Activated naive CD8-positive, alpha-beta T cell treated with anti-CD3 and anti-CD28 coated beads, Interleukin-2, amount 10 ng/mL, durations not matched to agents 7 days and 5 days (primary cell): ENCODE measurements around the gene BLOC1S2. TPM values are rescaled to one million over a fixed set of nuclear protein-coding genes. Genes with fewer than 3 reads are reported as not detected.
A peak's percentile ranks its signal among the peaks of the same experiment; 100 is the strongest.

ENCODE experiments used
- ATAC-seq: fragments of 150-1000 bp; cut with Tn5 transposase; one replicate; pipeline ENCODE4 v1.10.0; 2021; ENCODE audit warnings: low read depth, moderate library complexity
- POLR2A ChIA-PET: fragments of 350-600 bp; sonication (Branson Sonifier 250); formaldehyde crosslinking; loops from one replicate; lab custom pipeline; 2021; ENCODE audit warnings: antibody characterized with exemption; lab: Charles Lee
- DNase-seq: peaks from one replicate; pipeline ENCODE4 v3.0.0; 2021
- H3K27ac Mint-ChIP-seq: one replicate; pipeline ENCODE4 v1.8.0; 2022; ENCODE audit warnings: mild to moderate bottlenecking, mixed read lengths
- H3K27me3 Mint-ChIP-seq: one replicate; pipeline ENCODE4 v1.8.0; 2022; ENCODE audit warnings: mild to moderate bottlenecking, moderate library complexity, mixed read lengths
- H3K36me3 Mint-ChIP-seq: one replicate; pipeline ENCODE4 v1.8.0; 2021; ENCODE audit warnings: mild to moderate bottlenecking, mixed read lengths
- H3K4me1 Mint-ChIP-seq: one replicate; pipeline ENCODE4 v1.8.0; 2021; ENCODE audit warnings: mixed read lengths
- H3K4me3 Mint-ChIP-seq: one replicate; pipeline ENCODE4 v1.8.0; 2022; ENCODE audit warnings: mild to moderate bottlenecking, moderate library complexity, mixed read lengths
- H3K9me3 Mint-ChIP-seq: one replicate; pipeline ENCODE4 v1.8.0; 2021; ENCODE audit warnings: mixed read lengths
- total RNA-seq, 2 experiments: library from RNA; stranded (reverse); gene quantifications; one replicate each; pipeline ENCODE4 v1.2.3, GENCODE V29; 2021

BLOC1S2 gene
- 10 to 100 TPM; 47.3 to 50.6 TPM for total RNA-seq

GRCh38 chr10:100286051-100287033 is at the start of gene BLOC1S2:
BLOC1S2 (minus strand) TSS chr10:100286680; CDS start chr10:100286659, 21 bp downstream.
- H3K36me3 Mint-ChIP-seq = peaks cover 9% of the 10 kb centered on the region
- H3K4me3 Mint-ChIP-seq = peak within 1 kb of the TSS; percentile 99
- H3K27me3 Mint-ChIP-seq = peaks cover 3% of the 10 kb centered on the region
- ATAC-seq (peak; percentile 91), DNase-seq (peak; percentile 96)
- no peaks in the 10 kb centered on the region for H3K9me3 Mint-ChIP-seq
- POLR2A ChIA-PET = interaction anchor here (0.6 to 1.5 kb wide), 7 partner anchors 17 to 232 kb away, joined by 3 to 6 read pairs (median 4); partner anchors contain the start of genes CWF19L1 and SCD
- H3K4me1 Mint-ChIP-seq = peaks cover 16% of the 10 kb centered on the region
- H3K27ac Mint-ChIP-seq = peak within 1 kb of the TSS; percentile 99

- Mint-ChIP-seq H3K27me3 (peaks cover 11% of the 10 kb centered on the region), H3K36me3 (no peaks in the 10 kb centered on the region), H3K4me3 (no peak overlapping the region), H3K9me3 (no peaks in the 10 kb centered on the region), H3K4me1 (peaks cover 16% of the 10 kb centered on the region), H3K27ac (no peak overlapping the region)
- no peak for ATAC-seq
- POLR2A ChIA-PET = no interaction called here
- no peak for DNase-seq
Observed at GRCh38 chr10:100334762-100335161, 48.3 kb upstream of the BLOC1S2 start.

GRCh38 chr10:100333661-100334440 is 47.4 kb upstream of the BLOC1S2 start:
- no peaks in the 10 kb centered on the region for H3K36me3 Mint-ChIP-seq
- ATAC-seq = no peak
- DNase-seq = no peak
- H3K27me3 Mint-ChIP-seq = peaks cover 14% of the 10 kb centered on the region
- POLR2A ChIA-PET = no interaction called here
- H3K27ac Mint-ChIP-seq = no peak overlapping the region
- no peaks in the 10 kb centered on the region for H3K9me3 Mint-ChIP-seq
- H3K4me1 Mint-ChIP-seq = peaks cover 13% of the 10 kb centered on the region
- H3K4me3 Mint-ChIP-seq = no peak overlapping the region

- H3K9me3 Mint-ChIP-seq = no peaks in the 10 kb centered on the region
- peaks cover 7% of the 10 kb centered on the region for H3K4me1 Mint-ChIP-seq
- H3K27me3 Mint-ChIP-seq = peaks cover 14% of the 10 kb centered on the region
- no peak overlapping the region for H3K4me3 Mint-ChIP-seq
- no peak overlapping the region for H3K27ac Mint-ChIP-seq
- no peaks in the 10 kb centered on the region for H3K36me3 Mint-ChIP-seq
- DNase-seq = no peak
- ATAC-seq = no peak
- POLR2A ChIA-PET = interaction anchor here (0.7 kb wide), 1 partner anchor 143 kb away, joined by 3 read pairs; no protein-coding TSS in a partner anchor
Observed at GRCh38 chr10:100333106-100333505, 46.6 kb upstream of the BLOC1S2 start.

GRCh38 chr10:100330079-100330478 is 43.6 kb upstream of the BLOC1S2 start, which contains the start of gene PKD2L1:
PKD2L1 (minus strand) TSS chr10:100330228; CDS start chr10:100330103, 125 bp downstream.
- POLR2A ChIA-PET = interaction anchor here (0.6 kb wide), 1 partner anchor 92 kb away, joined by 6 read pairs; no protein-coding TSS in a partner anchor
- Mint-ChIP-seq H3K36me3 (no peaks in the 10 kb centered on the region), H3K27ac (no peak within 1 kb of the TSS), H3K9me3 (no peaks in the 10 kb centered on the region), H3K27me3 (peaks cover 14% of the 10 kb centered on the region), H3K4me3 (no peak within 1 kb of the TSS), H3K4me1 (peaks cover 19% of the 10 kb centered on the region)
- ATAC-seq (no peak), DNase-seq (no peak)

- no peaks in the 10 kb centered on the region for H3K9me3 Mint-ChIP-seq
- POLR2A ChIA-PET = no interaction called here
- no peaks in the 10 kb centered on the region for H3K36me3 Mint-ChIP-seq
- no peak for ATAC-seq
- peaks cover 14% of the 10 kb centered on the region for H3K27me3 Mint-ChIP-seq
- no peak for DNase-seq
- peaks cover 19% of the 10 kb centered on the region for H3K4me1 Mint-ChIP-seq
- no peak overlapping the region for H3K27ac Mint-ChIP-seq
- H3K4me3 Mint-ChIP-seq = no peak overlapping the region
Observed at GRCh38 chr10:100328198-100328597, 41.7 kb upstream of the BLOC1S2 start.

GRCh38 chr10:100327718-100328009 is 41.2 kb upstream of the BLOC1S2 start:
- no peak for DNase-seq
- H3K36me3 Mint-ChIP-seq = no peaks in the 10 kb centered on the region
- POLR2A ChIA-PET = no interaction called here
- H3K27me3 Mint-ChIP-seq = peaks cover 16% of the 10 kb centered on the region
- H3K4me1 Mint-ChIP-seq = peaks cover 14% of the 10 kb centered on the region
- no peak overlapping the region for H3K4me3 Mint-ChIP-seq
- no peaks in the 10 kb centered on the region for H3K9me3 Mint-ChIP-seq
- ATAC-seq = no peak
- no peak overlapping the region for H3K27ac Mint-ChIP-seq

- H3K27ac Mint-ChIP-seq = peak overlapping the region; percentile 84
- ATAC-seq (peak; percentile 99), DNase-seq (no peak)
- no peaks in the 10 kb centered on the region for H3K9me3 Mint-ChIP-seq
- POLR2A ChIA-PET = interaction anchor here (1.0 kb wide), 1 partner anchor 19 kb away, joined by 3 read pairs; no protein-coding TSS in a partner anchor
- peaks cover 13% of the 10 kb centered on the region for H3K4me1 Mint-ChIP-seq
- H3K4me3 Mint-ChIP-seq = peak overlapping the region; percentile 45
- peaks cover 15% of the 10 kb centered on the region for H3K27me3 Mint-ChIP-seq
- no peaks in the 10 kb centered on the region for H3K36me3 Mint-ChIP-seq
Observed at GRCh38 chr10:100327007-100327717, 40.7 kb upstream of the BLOC1S2 start.

GRCh38 chr10:100325158-100325557 is 38.7 kb upstream of the BLOC1S2 start:
- no peaks in the 10 kb centered on the region for H3K36me3 Mint-ChIP-seq
- no peaks in the 10 kb centered on the region for H3K9me3 Mint-ChIP-seq
- DNase-seq (no peak), ATAC-seq (no peak)
- peaks cover 15% of the 10 kb centered on the region for H3K27me3 Mint-ChIP-seq
- no peak overlapping the region for H3K27ac Mint-ChIP-seq
- POLR2A ChIA-PET = no interaction called here
- H3K4me3 Mint-ChIP-seq = no peak overlapping the region
- peaks cover 12% of the 10 kb centered on the region for H3K4me1 Mint-ChIP-seq

- no peaks in the 10 kb centered on the region for H3K36me3 Mint-ChIP-seq
- POLR2A ChIA-PET = no interaction called here
- H3K9me3 Mint-ChIP-seq = no peaks in the 10 kb centered on the region
- no peak overlapping the region for H3K27ac Mint-ChIP-seq
- no peaks in the 10 kb centered on the region for H3K4me1 Mint-ChIP-seq
- DNase-seq (no peak), ATAC-seq (no peak)
- H3K4me3 Mint-ChIP-seq = no peak overlapping the region
- H3K27me3 Mint-ChIP-seq = peaks cover 38% of the 10 kb centered on the region
Observed at GRCh38 chr10:100319707-100320402, 33.4 kb upstream of the BLOC1S2 start.

- Mint-ChIP-seq H3K27me3 (peaks cover 51% of the 10 kb centered on the region), H3K4me3 (no peak overlapping the region), H3K4me1 (peaks cover 1% of the 10 kb centered on the region), H3K9me3 (no peaks in the 10 kb centered on the region), H3K27ac (no peak overlapping the region), H3K36me3 (no peaks in the 10 kb centered on the region)
- ATAC-seq (no peak), DNase-seq (no peak)
- POLR2A ChIA-PET = no interaction called here
Observed at GRCh38 chr10:100318207-100318606, 31.7 kb upstream of the BLOC1S2 start.

GRCh38 chr10:100315615-100316014 is 29.1 kb upstream of the BLOC1S2 start:
- H3K27me3 Mint-ChIP-seq = peaks cover 59% of the 10 kb centered on the region
- ATAC-seq (no peak), DNase-seq (no peak)
- H3K9me3 Mint-ChIP-seq = no peaks in the 10 kb centered on the region
- POLR2A ChIA-PET = no interaction called here
- no peak overlapping the region for H3K27ac Mint-ChIP-seq
- peaks cover 1% of the 10 kb centered on the region for H3K4me1 Mint-ChIP-seq
- H3K4me3 Mint-ChIP-seq = no peak overlapping the region
- H3K36me3 Mint-ChIP-seq = no peaks in the 10 kb centered on the region
